Brain microvascular endothelial cell (primary cell): ENCODE results near the gene MIGA2.

ENCODE experiments used
- DNase-seq: peaks from one replicate; pipeline ENCODE4 v3.0.0-alpha.2; 2020
- H3K27ac ChIP-seq: fragments of 250-450 bp; sonication (Bioruptor Pico); 2 replicates; pipeline ENCODE4 v1.5.1; 2020; ENCODE audit warnings: mild to moderate bottlenecking, moderate library complexity
- H3K27me3 ChIP-seq: fragments of 250-450 bp; sonication (Bioruptor Pico); replicated peaks from 2 replicates; pipeline ENCODE4 v1.5.1; 2020; ENCODE audit warnings: mild to moderate bottlenecking
- H3K36me3 ChIP-seq: fragments of 250-450 bp; sonication (Bioruptor Pico); replicated peaks from 2 replicates; pipeline ENCODE4 v1.5.1; 2020; ENCODE audit warnings: mild to moderate bottlenecking
- H3K4me3 ChIP-seq: 2 replicates; pipeline ENCODE4 v1.5.1; 2011; ENCODE audit warnings: low read depth, mild to moderate bottlenecking, control low read depth, low read length, moderate library complexity
- in situ Hi-C: cut with HindIII; loops from 2 replicates; pipeline ENCODE4 v1.10.0; 2017; ENCODE audit warnings: low sequenced_read_pairs, low pct_ligation_motif_present
- TF ChIP-seq, protein P1 (sequence below): IDR thresholded peaks from 2 replicates; pipeline ENCODE4 v1.5.1; 2011; ENCODE audit warnings: low read depth, mild to moderate bottlenecking, moderate library complexity, low read length, control low read depth, inconsistent platforms; ENCODE audit errors: missing control alignments

The MIGA2 gene

DNA sequence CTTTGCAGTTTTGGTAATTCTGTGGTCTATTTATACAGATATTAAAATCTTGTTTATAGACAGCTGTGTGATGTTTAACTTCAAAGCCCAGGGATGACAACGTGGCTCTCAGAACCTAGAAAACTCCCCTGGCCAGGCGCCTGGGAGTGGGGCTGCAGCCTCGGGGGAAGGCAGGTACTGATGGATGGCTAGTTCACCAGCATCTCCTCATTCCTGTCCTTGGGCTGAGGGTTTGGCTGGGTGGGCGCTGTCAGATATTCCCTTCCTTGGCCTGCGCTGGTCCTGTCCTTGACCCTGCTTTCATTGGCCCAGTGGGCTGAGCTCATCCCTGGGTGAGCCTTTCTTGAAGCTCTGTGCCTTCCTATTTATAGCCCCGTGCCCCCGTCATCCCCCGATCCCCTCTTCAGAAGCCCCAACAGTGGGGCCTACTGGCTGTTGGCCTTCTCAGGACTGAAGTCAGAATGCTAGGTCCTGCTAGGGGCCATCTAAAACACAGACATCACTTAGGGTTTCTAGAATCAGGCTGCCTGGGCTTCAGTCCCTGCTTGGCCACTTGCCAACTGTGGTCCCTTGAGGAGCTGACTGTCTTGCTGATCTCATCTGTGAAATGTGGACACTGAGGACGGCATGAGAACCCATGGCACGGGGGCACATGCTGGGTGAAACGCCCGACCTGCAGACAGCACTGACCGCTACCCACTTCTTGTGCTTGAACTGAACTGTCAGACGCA lies 29.2 kb upstream of the MIGA2 start:
- no peak overlapping the region for H3K4me3 ChIP-seq
- TF ChIP-seq, protein P1, sequence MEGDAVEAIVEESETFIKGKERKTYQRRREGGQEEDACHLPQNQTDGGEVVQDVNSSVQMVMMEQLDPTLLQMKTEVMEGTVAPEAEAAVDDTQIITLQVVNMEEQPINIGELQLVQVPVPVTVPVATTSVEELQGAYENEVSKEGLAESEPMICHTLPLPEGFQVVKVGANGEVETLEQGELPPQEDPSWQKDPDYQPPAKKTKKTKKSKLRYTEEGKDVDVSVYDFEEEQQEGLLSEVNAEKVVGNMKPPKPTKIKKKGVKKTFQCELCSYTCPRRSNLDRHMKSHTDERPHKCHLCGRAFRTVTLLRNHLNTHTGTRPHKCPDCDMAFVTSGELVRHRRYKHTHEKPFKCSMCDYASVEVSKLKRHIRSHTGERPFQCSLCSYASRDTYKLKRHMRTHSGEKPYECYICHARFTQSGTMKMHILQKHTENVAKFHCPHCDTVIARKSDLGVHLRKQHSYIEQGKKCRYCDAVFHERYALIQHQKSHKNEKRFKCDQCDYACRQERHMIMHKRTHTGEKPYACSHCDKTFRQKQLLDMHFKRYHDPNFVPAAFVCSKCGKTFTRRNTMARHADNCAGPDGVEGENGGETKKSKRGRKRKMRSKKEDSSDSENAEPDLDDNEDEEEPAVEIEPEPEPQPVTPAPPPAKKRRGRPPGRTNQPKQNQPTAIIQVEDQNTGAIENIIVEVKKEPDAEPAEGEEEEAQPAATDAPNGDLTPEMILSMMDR, result no peak
- in situ Hi-C loops, result no loop called here
- no peaks in the 10 kb centered on the region for H3K27me3 ChIP-seq
- H3K36me3 ChIP-seq, result peaks cover 45% of the 10 kb centered on the region
- DNase-seq, result no peak
- no peak overlapping the region for H3K27ac ChIP-seq

DNA sequence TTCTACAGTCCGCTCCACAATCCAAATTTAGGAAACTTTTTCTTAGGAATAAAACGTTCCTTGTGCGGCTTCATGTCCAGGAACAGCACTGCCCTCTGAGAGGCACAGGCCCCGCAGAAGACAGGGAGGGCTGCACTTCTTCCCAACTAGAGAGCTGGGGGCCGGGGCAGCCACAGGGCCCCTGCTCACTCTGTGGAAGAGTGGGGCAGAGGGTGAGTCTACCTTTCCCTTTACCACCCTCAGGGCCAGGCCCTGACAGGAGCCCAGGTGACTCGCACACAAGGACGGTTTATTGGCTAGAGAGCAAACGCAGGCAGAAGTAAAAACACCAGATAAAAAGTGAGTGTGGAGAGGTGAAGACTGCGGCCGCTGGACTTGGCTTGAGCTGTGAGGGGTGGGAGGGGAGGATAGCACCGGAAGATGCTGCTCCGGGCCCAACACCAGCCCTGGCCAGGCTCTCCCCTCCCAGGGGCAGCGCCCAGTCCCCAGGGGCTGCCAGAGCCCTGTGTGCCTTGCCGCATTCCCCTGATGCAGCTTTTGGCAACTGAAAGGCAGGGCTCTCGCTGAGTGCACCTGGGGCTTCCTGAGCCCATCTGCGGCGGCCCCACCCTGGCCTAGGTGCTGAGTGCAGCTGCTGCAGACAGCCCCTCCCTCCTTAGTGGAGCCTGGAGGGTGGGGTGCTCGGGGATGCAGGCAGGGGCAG lies 28.5 kb upstream of the MIGA2 start:
- in situ Hi-C loops, result no loop called here
- Histone ChIP-seq H3K4me3 (no peak overlapping the region), H3K36me3 (peaks cover 45% of the 10 kb centered on the region), H3K27me3 (no peaks in the 10 kb centered on the region), H3K27ac (no peak overlapping the region)
- no peak for DNase-seq
- TF ChIP-seq, protein P1, result no peak

DNA sequence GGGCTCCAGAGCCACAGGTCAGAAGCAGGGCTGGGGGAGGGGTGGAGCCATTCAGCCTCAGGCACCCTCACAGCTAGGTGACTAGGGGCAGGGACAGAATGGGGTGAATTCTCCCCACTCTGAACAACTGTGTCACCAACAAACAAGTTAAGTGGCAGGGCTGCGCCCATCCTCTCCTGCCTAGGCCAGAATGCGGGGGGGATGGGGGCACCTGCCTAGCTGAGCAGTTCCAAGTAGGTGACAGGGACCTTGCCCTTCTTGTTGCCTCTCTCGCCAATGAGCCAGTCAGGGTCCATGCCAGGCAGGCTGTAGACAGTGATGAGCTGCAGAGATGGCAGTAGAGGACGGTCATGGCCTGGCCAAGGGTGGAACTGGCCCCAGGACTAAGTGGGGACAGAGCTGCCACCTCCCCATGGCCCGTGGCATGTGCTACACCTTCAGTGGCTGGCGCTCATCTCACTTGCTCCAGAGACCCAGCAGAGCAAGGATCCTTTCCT lies 27.9 kb upstream of the MIGA2 start:
- DNase-seq, result no peak

DNA sequence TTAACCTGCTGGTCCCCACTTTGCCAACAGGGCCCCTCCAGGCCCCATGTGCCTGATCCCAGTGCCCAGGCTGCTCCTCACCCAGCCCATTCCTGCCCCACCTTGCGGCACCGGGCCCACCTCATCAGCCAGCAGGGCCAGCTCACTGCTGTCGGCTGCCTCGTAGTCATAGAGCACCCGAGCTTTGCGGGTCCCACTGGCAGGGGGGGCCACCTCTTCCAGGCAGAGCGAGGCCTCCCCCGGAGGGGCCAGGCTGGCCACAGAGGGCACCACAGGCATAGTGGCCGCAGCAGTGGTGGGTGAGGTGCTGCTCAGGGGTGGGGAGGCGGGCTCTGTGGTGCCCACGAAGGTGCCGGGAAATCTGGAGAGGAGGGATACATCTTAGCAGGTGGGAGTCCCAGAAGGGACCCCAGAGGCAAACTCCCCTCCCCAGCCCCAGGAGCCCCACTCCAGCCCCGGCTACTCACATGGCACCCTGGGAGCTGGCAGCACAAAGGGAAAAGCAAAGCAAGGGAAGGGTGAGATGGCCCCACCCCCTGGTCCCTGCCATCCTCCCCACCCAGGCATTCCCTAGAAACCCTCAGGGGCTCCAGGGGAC lies 27.3 kb upstream of the MIGA2 start:
- in situ Hi-C loops, result no loop called here
- H3K27ac ChIP-seq, result no peak overlapping the region
- H3K27me3 ChIP-seq, result no peaks in the 10 kb centered on the region
- H3K36me3 ChIP-seq, result peaks cover 41% of the 10 kb centered on the region
- DNase-seq, result no peak
- TF ChIP-seq, protein P1, result no peak
- H3K4me3 ChIP-seq, result no peak overlapping the region

More for the DNA sequence above, 27.9 kb upstream of the MIGA2 start:
- TF ChIP-seq, protein P1, result no peak
- Histone ChIP-seq H3K4me3 (no peak overlapping the region), H3K27me3 (no peaks in the 10 kb centered on the region), H3K36me3 (peaks cover 41% of the 10 kb centered on the region), H3K27ac (no peak overlapping the region)
- in situ Hi-C loops, result no loop called here

DNA sequence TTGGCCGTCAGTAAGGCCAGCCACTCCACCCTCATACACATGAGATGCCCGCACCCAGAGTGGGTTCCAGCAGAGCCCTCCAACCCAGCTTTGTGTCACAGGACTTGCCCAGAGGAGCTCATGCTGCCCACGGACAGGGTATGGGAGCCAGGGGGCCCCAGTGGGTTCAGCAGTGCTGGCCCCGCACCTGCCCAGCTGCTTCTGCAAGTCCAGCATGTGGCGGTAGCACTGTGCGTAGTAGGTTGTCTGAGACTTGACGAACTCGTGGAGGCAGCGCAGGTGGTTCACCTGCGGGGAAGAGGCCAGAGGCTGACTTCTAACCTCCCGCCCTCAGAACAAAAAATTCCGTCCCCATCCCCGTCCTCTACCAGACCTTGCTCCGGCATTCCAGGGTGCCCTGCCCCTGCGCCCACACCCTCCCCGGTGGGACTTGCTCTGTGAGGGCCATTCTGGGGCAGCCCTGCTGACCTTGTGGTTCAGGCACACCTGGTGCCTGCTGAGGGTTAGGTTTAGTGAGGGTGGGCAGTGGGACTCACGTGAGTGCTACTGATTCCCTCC lies 26.8 kb upstream of the MIGA2 start:
- Histone ChIP-seq H3K36me3 (peaks cover 44% of the 10 kb centered on the region), H3K27ac (no peak overlapping the region), H3K27me3 (no peaks in the 10 kb centered on the region), H3K4me3 (no peak overlapping the region)
- TF ChIP-seq, protein P1, result no peak
- in situ Hi-C loops, result no loop called here
- DNase-seq, result no peak
